GM18498 (cell line): Measurements from ENCODE around the gene CAMK2G.
"Not testable (repeated sequence)": the region's sequence is repeated elsewhere in the genome, so short reads cannot be mapped to it uniquely, and the experiment has no call there.

Source experiments
- ATAC-seq: cut with Tn5 transposase; IDR thresholded peaks from one replicate; pipeline ENCODE4 v1.9.1; 2021; ENCODE audit warnings: mild to moderate bottlenecking, moderate library complexity; ENCODE audit not compliant: unreplicated experiment

CAMK2G gene

GRCh38 chr10:73874267-73875138, at the start of gene CAMK2G:
Gene CAMK2G (minus strand): TSS chr10:73874555. CDS start chr10:73874461, 94 bp downstream.
- peak; percentile 86 for ATAC-seq

GRCh38 chr10:73922864-73923133, 48.4 kb upstream of the CAMK2G start:
- ATAC-seq, result no peak

- ATAC-seq, result no peak
Observed at GRCh38 chr10:73922007-73922863, 47.9 kb upstream of the CAMK2G start.

GRCh38 chr10:73920089-73920488, 45.7 kb upstream of the CAMK2G start:
- no peak for ATAC-seq

GRCh38 chr10:73919481-73919880, 45.1 kb upstream of the CAMK2G start:
- not testable (repeated sequence) for ATAC-seq

- ATAC-seq, result no peak
Observed at GRCh38 chr10:73917566-73918305, 43.4 kb upstream of the CAMK2G start.

- ATAC-seq, result no peak
Observed at GRCh38 chr10:73916761-73917470, 42.6 kb upstream of the CAMK2G start.

- ATAC-seq, result no peak
Observed at GRCh38 chr10:73915206-73915851, 41.0 kb upstream of the CAMK2G start.

- ATAC-seq, result no peak
Observed at GRCh38 chr10:73914036-73914435, 39.7 kb upstream of the CAMK2G start.

GRCh38 chr10:73911553-73912004, 37.2 kb upstream of the CAMK2G start:
- peak; percentile 25 for ATAC-seq

GRCh38 chr10:73910764-73911552, 36.6 kb upstream of the CAMK2G start, which contains the start of gene PLAU:
Gene PLAU (plus strand): TSS chr10:73911132. CDS start chr10:73911556, 424 bp downstream.
- peak; percentile 38 for ATAC-seq

GRCh38 chr10:73910401-73910763, 36.0 kb upstream of the CAMK2G start:
- peak; percentile 28 for ATAC-seq

- no peak for ATAC-seq
Observed at GRCh38 chr10:73909540-73910115, 35.3 kb upstream of the CAMK2G start.

GRCh38 chr10:73908853-73909539, 34.6 kb upstream of the CAMK2G start:
- no peak for ATAC-seq

- ATAC-seq, result no peak
Observed at GRCh38 chr10:73907841-73908517, 33.6 kb upstream of the CAMK2G start.

GRCh38 chr10:73906524-73907447, 32.4 kb upstream of the CAMK2G start:
- ATAC-seq, result no peak
